HT-29 (cell line): Measurements from ENCODE around the gene SQSTM1. TPM values are rescaled to one million over a fixed set of nuclear protein-coding genes. Genes with fewer than 3 reads are reported as not detected.
"Not testable (repeated sequence)": the region's sequence is repeated elsewhere in the genome, so short reads cannot be mapped to it uniquely, and the experiment has no call there.

Experiments used
- DNase-seq: peaks from one replicate; pipeline ENCODE4 v3.0.0-alpha.2; 2015; ENCODE audit warnings: low spot score
- total RNA-seq: library from RNA; depleted of rRNA; stranded (reverse); fragments of >200 nt; shearing (Covaris generic); gene quantifications from 2 replicates; pipeline ENCODE4 v1.2.3, GENCODE V29; 2014

The SQSTM1 gene
- total RNA-seq, 1 experiment from 2014 or later: 1,334 TPM

GRCh38 chr5:179854356-179854755, 33.7 kb downstream of the SQSTM1 start:
- DNase-seq: no peak

GRCh38 chr5:179858241-179858585, 37.5 kb downstream of the SQSTM1 start:
- DNase-seq: peak; percentile 72

- DNase-seq: peak; percentile 96
These were observed 38.1 kb downstream of the SQSTM1 start, which contains the start of gene MRNIP for GRCh38 chr5:179858586-179859427. Gene MRNIP (minus strand): TSS chr5:179858817. CDS start chr5:179858796, 21 bp downstream.

- no peak for DNase-seq
These were observed 39.6 kb downstream of the SQSTM1 start for GRCh38 chr5:179860301-179860700.

GRCh38 chr5:179862296-179862695, 41.6 kb downstream of the SQSTM1 start:
- no peak for DNase-seq

GRCh38 chr5:179862891-179863290, 42.2 kb downstream of the SQSTM1 start:
- DNase-seq: no peak

GRCh38 chr5:179863449-179864085, 42.9 kb downstream of the SQSTM1 start:
- no peak for DNase-seq

GRCh38 chr5:179864686-179865085, 44.0 kb downstream of the SQSTM1 start:
- DNase-seq: no peak

- no peak for DNase-seq
These were observed 45.0 kb downstream of the SQSTM1 start for GRCh38 chr5:179865491-179866240.

- DNase-seq: peak; percentile 17
These were observed 45.8 kb downstream of the SQSTM1 start for GRCh38 chr5:179866241-179867078.

GRCh38 chr5:179867079-179867465, 46.4 kb downstream of the SQSTM1 start:
- no peak for DNase-seq

- DNase-seq: no peak
These were observed 46.8 kb downstream of the SQSTM1 start for GRCh38 chr5:179867476-179867875.

GRCh38 chr5:179868541-179868940, 47.8 kb downstream of the SQSTM1 start:
- no peak for DNase-seq

- DNase-seq: no peak
These were observed 48.4 kb downstream of the SQSTM1 start for GRCh38 chr5:179869101-179869500.

GRCh38 chr5:179869641-179870402, 49.1 kb downstream of the SQSTM1 start:
- no peak for DNase-seq

- peak; percentile 22 for DNase-seq
These were observed 49.7 kb downstream of the SQSTM1 start for GRCh38 chr5:179870403-179870903.

GRCh38 chr5:179870952-179871351, 50.2 kb downstream of the SQSTM1 start:
- DNase-seq: no peak

GRCh38 chr5:179871533-179871932, 50.8 kb downstream of the SQSTM1 start:
- not testable (repeated sequence) for DNase-seq

- no peak for DNase-seq
These were observed 51.5 kb downstream of the SQSTM1 start for GRCh38 chr5:179872055-179872827.
